Stimulated activated CD8-positive, alpha-beta memory T cell treated with anti-CD3 and anti-CD28 coated beads, Interleukin-15, amount 100 ng/mL, for 48 hours (primary cell): Measurements from ENCODE around the gene TMEM44.

Experiments
- DNase-seq, 2 donors: peaks; one replicate each; pipeline ENCODE4 v3.0.0-alpha.2; 2020; ENCODE audit warnings: low read depth in 2 of 2

Gene TMEM44

DNA sequence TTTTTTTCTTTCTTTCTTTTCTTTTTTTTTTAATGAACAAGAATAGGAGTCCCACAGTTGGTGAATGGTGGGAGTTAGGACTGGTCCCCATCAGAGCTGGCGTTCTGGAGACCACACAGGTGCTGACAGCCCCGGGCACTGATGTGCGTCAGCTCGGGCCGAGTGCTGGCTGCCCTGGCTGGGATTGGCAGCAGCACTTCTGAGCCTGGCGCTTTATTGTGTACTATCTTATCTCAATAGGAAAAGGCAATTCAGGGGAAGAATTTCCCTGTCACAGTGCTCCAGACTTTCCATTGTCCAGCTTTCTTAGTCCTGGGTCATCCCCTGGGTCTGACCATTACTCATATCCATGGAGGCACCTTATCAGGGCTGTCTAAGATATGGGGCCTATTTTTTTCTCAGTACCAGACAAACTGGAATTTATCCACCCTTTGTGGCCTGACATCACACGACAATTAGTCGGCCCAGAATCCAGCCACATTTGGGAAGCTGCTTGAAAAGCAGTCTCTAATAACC, 54.1 kb downstream of the TMEM44 start:
- DNase-seq: no peak

DNA sequence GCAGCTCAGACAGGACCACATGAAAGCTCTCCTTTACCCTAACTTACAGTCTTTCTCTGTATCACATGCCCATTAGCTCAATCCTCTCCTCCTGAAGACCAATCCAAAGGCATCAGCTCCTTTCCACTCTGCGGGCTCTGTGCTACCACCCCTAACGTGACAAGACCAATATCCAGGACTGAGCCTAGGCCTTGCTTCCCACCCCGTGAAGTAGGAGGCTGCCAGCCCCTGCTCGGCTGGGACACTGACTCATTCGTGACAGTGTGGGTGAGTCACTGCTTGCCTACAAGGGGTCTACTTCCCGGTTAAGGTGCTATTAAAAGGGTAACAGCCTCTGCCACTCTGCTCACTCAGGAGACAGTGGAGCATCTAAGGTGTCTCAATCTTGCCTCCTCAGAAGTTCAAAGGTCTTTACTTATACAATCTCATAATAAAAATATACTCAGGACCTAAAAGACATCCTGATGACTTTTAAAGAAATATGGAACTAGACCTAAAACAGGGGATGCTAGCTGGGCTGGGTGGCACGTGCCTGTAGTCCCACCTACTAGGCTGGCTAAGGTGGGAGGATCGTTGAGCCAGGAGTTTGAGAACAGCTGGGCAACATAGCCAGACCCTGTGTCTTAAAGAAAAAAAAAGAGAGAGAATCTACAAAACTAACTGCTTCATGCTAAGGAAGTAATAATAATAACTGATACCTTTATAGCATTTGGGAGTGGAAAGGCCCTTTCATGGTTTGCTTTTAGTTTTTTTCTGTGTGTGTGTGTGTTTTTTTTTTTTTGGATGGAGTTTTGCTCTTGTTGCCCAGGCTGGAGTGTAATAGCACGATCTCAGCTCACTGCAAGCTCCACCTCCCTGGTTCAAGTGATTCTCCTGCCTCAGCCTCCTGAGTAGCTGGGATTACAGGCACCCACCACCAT, 55.0 kb downstream of the TMEM44 start:
- DNase-seq: peak; percentile 32 to 56

DNA sequence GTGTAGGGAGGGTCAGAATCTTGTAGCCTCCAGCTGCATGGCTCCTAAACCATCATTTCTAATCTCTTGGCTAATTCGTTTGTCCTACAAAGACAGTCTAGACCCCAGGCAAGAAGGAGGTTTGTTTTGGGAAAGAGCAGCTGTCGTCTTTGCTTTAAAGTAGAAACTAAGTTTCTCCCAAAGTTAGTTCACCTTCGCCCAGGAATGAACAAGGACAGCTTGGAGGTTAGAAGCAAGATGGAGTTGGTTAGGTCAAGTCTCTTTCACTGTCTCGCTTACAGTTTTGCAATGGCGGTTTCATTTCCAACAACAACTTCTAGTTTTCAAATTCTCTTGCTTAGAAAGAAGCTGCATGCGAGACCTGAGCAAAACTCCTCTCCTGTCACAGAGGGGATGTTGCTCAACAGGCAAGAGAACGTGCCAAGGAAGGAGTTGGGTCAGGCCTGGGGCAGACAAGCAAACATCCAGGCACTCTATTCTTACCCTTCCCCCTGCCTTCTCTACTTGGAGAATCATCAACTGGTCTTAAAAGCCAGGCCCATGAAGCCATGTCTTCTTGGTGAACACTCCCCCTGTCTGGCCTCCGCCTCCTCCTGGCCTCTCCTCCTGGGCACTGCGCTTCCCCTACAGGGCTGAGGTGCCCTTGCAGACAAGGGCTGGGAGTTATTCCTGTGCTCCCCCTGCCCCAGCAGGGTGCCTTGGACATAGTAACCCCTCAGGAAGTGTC, 57.6 kb downstream of the TMEM44 start:
- DNase-seq: no peak

DNA sequence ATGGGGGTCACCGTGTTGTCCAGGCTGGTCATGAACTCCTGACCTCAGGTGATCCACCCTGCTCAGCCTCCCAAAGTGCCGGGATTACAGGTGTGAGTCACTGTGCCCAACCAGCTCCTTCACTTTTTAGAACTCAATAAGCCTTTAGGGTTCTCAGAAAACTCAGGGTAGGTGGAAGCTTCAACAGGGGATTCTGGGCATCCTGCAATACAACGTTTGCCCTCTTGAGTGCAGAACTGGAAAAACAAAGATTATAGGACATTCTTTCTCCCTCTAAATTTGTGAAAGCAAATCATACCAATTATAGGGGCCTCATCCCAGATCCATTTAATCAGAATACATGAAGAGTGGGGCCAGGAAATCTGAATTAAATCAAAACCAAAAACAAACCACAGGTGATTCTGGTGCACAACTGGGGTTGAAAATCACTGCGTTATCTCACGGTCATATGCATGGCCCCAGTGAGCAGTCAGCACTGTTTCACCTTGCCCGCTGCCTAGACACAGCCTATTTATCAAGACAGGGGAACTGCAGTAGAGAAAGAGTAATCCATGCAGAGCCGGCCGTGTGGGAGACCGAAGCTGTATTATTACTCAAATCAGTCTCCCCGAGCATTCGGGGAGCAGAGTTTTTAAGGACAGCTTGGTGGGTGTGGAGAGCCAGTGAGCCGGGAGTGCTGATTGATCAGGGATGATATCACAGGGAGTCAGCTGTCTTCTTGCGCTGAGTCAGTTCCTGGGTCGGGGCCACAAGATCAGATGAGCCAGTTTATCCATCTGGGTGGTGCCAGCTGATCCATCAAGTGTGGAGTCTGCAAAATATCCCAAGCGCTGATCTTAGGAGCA, 58.4 kb downstream of the TMEM44 start:
- no peak for DNase-seq

DNA sequence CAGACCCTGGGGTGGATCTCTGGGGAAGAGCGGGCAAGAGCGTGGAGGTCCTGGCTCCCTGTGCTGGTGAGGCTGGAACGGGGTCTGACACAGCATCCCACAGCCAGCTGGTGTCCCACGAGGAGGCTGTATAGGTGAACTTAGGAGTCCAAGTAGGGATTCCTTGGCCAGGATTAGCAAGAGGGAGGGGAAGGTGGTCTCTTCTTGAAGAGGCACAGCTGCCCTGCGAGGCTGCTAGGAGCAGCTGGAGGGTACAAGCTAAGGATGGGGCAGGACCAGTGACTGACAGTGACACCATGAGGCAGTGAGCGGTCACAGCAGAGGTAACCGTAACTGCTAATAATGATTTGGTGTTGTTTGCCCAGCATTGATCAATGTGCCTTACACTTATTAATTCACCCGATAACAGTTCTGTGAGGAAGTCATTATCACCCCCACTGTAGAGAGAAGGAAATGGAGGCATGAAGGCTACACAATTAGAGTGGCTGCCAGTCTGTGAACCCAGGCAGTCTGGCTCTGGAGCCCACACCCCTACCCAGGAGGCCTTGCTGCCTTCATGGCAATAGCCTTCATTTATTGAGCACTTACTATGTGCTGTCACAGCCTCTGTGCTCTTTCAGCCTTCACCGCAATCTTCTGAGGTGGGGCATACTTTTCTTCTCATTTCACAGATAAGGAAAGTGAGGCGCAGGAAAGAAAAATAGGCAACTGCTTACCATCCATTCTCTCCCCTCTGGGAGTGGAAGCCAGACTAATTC, 59.4 kb downstream of the TMEM44 start:
- DNase-seq: no peak

DNA sequence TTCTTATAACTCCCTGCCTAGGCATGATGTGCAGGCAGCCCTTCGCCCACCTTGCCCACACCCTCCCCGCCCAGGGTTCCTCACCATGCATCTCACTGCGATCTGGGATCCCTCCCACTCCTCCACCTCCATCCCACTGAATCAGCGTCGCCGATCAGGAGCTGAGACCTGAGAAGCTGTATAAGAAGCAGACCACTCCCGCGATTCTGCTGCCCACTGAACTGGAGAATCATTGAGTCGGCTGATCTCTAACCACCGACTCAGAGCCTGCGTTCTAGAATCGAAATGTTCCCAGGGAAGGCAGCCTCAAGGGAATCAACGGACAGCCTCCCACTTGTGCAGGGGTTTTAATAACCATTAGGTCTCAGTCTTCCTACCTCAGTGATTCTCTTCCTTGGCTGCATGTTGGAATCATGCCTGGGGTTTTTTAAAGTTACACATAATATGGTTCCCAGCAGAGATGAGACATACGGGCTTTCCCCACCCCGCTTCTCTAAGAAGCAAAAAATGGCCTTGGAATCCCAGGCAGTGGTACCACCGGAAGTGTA, 60.2 kb downstream of the TMEM44 start:
- no peak for DNase-seq

DNA sequence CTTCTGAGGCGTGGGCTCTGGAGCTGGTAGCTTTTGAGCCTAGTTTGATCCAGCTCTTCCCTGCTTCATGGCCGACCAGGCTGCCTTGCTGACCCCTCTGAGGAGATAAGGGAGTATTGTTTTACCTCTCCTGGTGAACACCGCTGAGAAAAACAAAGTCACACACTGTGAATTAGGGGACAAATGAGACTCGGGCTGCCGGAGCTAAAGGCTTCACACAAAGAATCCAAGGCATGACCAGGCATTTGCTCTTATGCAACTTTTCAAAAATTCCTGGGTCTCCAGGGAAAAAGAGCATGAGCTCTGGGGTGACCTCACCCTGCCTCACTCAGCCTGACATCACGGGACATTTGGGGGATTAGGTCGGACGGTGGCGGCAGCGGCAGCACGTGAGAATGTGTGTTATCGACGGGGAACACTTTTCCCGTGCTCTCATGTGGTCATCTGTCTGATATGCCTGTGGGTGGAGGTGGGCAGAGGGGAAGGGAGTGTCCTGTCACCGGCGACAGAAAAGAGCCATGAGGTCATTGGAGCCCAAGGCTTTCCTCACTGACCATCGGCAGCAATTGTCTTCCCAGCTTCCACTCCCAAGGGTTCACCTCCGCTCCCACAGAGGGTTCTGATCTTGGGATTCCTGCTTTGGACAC, 61.0 kb downstream of the TMEM44 start:
- no peak for DNase-seq

DNA sequence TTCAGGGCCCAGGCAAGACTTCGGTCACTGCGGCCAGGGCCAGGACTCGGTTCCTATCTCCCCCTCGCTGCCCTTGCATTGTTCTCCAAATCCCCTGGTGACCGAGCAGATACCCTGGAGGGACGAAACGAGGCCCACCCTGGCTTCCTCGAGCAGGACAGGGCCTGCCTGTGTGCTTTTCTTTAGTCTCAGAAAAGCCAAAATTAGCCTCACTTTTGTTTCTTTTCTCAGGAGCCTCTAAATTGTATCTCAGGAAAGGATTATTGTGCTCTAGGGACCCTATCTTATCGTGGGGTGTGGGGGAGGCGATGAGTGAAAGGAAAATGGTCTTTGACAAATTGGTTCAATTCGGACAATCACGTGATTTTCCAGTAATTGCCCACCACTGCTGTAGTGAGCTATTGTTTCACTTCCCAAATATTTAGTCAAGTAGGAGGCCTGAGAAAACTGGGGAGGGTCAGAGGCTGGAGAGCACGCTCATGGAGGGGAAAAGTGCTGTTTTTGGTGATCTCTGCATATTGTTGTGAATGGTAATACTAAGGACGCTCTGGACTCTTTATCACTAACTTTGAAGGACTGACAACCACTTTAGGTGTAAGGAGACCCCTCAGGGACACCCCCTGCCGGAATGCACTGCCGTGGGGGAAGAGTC, 61.6 kb downstream of the TMEM44 start:
- DNase-seq: no peak

DNA sequence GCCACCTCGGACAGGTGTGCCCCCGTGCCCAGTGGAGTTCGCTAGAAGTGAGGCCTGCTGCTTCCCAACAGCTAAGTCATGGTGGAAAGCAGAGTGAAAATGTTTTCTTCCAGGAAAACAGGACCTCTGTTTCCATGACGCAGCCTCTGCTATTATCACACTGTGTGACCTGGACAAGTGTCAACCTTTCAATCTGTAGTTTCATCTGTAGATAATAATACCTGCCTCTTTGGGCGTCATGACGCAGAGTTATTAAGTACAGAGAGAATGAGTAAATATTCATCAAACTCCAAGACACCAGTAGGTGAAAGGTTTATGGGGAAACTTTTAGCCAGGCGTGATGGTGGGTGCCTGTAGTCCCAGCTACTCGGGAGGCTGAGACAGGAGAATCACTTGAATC, 62.3 kb downstream of the TMEM44 start:
- DNase-seq: no peak

DNA sequence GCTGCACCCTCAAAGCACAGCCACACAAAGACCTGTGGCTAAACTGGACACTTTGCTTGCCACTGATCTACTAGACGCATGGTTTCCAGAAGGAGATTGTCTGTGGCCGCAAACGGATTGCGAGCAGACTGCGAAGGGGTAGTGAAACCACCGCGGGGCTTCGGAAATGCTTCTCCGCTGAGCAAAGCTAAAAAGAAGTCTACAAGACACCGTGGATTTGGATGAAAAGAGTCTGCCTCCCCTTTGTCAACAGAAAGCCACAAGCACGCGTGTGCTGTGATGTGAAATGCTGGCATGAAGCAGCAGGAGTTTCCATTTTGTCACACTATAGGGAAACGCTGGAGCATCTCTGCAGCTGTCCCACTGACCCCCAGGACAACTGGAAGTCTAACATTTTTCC, 63.0 kb downstream of the TMEM44 start:
- no peak for DNase-seq

DNA sequence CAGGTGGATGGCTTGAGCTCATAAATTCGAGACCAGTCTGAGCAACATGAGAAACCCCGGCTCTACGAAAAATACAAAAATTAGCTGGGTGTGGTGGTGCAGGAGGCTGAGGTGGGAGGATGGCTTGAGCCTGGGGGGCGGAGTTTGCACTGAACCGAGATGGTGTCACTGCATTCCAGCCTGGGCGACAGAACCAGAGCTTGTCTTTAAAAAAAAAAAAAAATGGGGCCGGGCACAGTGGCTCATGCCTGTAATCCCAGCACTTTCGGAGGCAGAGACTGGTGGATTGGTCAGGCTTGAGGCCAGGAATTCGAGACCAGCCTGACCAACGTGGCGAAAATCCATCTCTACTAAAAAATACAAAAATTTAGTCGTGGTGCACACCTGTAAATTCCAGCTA, 64.0 kb downstream of the TMEM44 start:
- no peak for DNase-seq

DNA sequence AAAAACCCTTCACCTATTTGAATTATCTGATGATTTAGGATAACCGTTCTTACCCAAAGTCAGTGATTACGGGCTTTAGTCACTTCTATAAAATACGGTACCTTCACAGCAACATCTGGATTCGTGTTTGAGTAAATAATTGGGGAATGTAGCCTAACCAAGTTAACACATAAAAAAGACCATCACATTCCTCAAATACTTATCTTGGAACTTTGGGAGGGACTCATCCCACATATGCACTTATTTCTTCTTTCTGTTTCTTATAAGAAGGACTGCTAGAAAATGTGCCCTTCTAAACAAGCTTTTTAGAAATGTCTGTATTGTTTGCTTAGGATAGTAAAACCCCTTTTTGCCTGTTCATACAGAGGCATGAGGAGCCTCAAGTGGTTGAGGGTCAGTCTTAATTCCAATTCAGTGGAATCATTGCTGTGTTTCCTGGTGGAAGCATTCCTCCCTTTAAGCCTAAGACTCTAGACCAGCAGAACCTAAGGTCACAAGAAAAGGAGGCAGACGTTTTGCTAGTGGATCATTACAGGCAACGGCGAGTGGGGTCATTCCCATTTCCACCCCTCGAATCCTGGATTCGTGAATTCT, 67.5 kb downstream of the TMEM44 start:
- DNase-seq: no peak

DNA sequence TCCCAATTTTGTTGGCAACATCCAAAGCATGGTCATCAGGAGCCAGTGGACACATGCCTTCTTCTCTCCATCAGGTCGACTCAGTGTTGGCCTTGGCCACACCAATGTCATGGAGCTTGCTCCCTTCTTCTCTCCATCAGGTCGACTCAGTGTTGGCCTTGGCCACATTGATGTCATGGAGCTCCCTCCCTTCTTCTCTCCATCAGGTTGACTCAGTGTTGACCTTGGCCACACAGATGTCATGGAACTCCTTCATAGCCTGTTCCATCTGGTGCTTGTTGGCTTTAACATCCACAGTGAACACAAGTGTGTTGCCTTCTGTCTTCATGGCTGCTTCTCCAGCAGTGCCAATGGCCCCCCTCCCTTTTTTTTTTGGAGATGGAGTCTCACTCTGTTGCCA, 70.2 kb downstream of the TMEM44 start:
- DNase-seq: no peak

DNA sequence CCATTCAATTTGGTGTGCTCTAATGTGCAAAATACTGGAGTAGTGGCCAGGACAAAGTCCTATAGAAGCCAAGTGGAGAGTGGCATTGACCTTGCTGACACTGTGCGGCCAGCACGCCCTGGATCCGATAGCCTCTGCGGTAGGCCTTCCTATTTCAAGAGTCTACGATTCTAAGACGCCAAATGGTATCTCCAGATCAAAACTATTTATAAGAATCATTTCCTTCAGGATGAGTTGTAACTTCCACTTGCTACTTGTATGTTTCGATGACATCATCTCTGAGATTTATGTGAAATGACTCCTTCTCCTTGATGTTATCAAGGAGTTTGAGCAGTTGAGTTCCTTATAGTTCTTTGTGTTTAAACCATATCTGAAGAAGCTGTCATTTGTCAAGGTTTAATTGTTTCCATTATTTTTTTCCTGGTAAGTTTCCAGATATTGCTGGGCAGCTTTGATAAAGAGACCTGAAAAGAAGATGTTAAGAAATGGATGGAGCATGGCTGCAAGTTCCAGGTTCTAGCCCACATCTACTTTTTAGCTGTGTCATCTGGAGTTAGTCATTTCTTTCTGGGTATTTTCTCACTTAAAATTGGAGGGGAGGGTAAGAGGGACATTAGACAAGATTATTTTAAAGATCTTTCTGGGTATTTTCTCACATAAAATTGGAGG, 71.8 kb downstream of the TMEM44 start:
- DNase-seq: no peak

DNA sequence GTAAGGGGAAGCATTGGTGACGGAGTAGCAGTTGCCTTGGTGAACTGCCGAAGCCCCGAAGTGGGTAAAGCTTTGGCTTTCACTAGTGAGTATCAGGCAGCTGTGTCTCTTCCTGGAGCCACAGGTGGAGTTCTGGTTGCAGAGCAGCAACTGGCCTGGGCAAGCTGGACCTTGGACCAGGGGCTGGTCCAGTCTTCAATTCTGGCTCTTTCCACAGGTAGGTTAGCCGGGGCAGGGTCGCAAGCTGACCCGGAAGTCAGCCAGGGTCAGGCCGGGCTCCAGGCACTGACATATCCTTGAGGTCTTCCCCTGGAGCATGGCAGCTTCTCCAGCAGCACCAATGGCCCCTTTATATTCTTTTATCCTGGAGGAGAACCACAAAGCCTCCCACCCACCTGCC, 73.2 kb downstream of the TMEM44 start:
- no peak for DNase-seq

DNA sequence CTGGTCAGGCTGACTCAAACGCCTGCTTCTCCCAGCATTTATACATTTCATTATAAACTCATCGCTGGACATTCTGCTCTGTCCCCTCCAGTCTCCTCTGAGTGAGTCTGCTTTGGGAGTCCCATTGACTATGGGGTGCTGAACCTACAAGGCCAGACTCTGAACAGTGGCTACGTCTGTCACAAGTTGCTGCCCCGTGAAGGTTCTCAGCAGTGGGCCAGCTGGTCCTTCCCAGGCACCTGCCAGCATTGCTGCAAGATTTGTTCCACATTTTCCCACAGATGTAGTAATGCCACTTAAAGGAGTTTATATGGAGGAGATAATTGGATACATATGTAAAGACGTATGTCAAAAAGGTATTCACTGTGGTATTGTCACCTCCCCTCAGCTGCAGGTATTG, 73.7 kb downstream of the TMEM44 start:
- no peak for DNase-seq

DNA sequence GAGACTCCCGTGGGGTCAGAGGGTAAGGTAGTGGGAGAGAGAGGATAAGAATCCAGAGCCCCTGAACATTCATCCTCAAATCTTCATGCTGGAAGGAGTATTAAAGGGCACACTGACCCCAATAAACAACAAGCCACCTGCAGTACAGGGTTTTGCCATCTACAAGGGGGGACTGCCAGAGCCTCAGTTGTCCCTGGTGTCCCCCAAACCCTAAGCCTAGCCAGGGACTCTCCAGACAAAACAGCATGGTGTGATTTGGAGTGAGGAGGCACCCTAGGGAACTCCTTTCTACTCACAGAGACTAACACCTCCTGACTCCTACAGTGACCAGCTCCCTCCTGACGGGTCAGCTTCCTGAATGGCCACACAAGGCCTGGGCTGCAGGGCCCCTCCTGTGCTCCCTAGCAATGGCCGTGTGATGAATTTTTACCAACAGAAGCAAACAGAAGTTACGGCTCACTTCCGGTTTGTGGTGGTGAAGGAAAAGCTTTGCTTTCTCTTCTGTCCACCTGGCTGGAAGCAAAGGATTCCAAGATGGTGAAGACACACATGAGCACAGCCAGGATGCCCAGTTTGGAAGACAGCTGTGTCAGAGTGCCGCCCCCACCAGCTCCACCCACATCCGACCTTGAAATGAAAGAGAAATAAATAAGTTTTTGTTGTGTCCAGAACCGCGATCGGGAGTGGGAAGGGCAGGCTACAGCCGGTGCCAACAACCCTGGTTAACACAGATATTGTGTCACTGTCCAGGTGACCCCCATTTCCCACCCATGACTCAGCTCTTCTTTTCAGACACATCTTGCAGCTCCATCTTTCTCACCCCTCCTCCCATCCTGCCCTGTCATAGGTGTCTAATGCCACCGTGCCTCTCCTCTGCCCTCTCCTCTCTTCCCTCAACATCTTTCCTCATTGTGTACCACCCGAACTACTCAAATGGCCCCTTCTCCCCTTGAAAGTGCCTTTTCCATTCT, 76.8 kb downstream of the TMEM44 start:
- no peak for DNase-seq
